CD14-positive monocyte (primary cell): ENCODE data around the gene LMNTD2. TPM values are rescaled to one million over a fixed set of nuclear protein-coding genes. Genes with fewer than 3 reads are reported as not detected.
A peak's percentile ranks its signal among the peaks of the same experiment; 100 is the strongest.

Experiments
- DNase-seq, 3 donors: peaks; one replicate each; pipeline ENCODE4 v3.0.0-alpha.2; 2011 to 2022
- H2AFZ ChIP-seq: 2 replicates; pipeline ENCODE4 v1.6.0; 2012; ENCODE audit warnings: mild to moderate bottlenecking, low read depth, low read length, inconsistent platforms; ENCODE audit not compliant: insufficient read depth, poor library complexity, severe bottlenecking
- H3K27ac ChIP-seq, 2 donors: 1 replicate in 1 of 2; 2 replicates in 1 of 2; pipeline ENCODE4 v1.5.1; 2012 to 2013; ENCODE audit warnings: low read length in 2 of 2, control low read depth in 1 of 2, inconsistent platforms in 1 of 2, low read depth in 1 of 2, mild to moderate bottlenecking in 1 of 2
- H3K27me3 ChIP-seq, 2 donors: one replicate each; pipeline versions ENCODE4 v1.6.0 to v1.6.1; 2011 to 2013; ENCODE audit warnings: low read length in 2 of 2; ENCODE audit not compliant: control insufficient read depth in 2 of 2, insufficient read depth in 2 of 2
- H3K36me3 ChIP-seq, 2 donors: replicated peaks in 1 of 2; 1 replicate in 1 of 2; 2 replicates in 1 of 2; pipeline versions ENCODE4 v1.5.1 to v1.6.1; 2012 to 2013; ENCODE audit warnings: low read length in 2 of 2, control low read depth in 1 of 2, inconsistent platforms in 1 of 2, mild to moderate bottlenecking in 1 of 2; ENCODE audit not compliant: insufficient read depth in 2 of 2, control insufficient read depth in 1 of 2
- H3K4me1 ChIP-seq, 2 donors: 1 replicate in 1 of 2; 2 replicates in 1 of 2; pipeline versions ENCODE4 v1.5.1 to v1.6.1; 2012 to 2013; ENCODE audit warnings: low read length in 2 of 2, control low read depth in 1 of 2, inconsistent platforms in 1 of 2, mild to moderate bottlenecking in 1 of 2, moderate library complexity in 1 of 2; ENCODE audit not compliant: insufficient read depth in 2 of 2, control insufficient read depth in 1 of 2
- H3K4me2 ChIP-seq: replicated peaks from 2 replicates; pipeline ENCODE3; 2012; ENCODE audit warnings: low read length, moderate library complexity, mild to moderate bottlenecking; ENCODE audit not compliant: poor library complexity, severe bottlenecking; ENCODE audit errors: extremely low read depth
- H3K4me3 ChIP-seq, 3 experiments: fragments of 200-600 bp in 1 of 3; sonication (generic) in 1 of 3; replicated peaks in 1 of 3; 1 replicate in 2 of 3; 2 replicates in 1 of 3; pipeline ENCODE4 v1.5.1; 2011 to 2013; ENCODE audit warnings: low read length in 3 of 3, mild to moderate bottlenecking in 3 of 3, control low read depth in 2 of 3, low read depth in 2 of 3, inconsistent platforms in 1 of 3, moderate library complexity in 1 of 3
- H3K79me2 ChIP-seq: 2 replicates; pipeline ENCODE4 v1.6.0; 2012; ENCODE audit warnings: mild to moderate bottlenecking, control low read depth, inconsistent platforms, low read length, moderate library complexity; ENCODE audit not compliant: insufficient read depth
- H3K9ac ChIP-seq: 2 replicates; pipeline ENCODE4 v1.6.0; 2017; ENCODE audit warnings: low read length, mild to moderate bottlenecking; ENCODE audit not compliant: insufficient read depth, poor library complexity, severe bottlenecking
- H3K9me3 ChIP-seq, 2 donors: replicated peaks in 1 of 2; 1 replicate in 1 of 2; 2 replicates in 1 of 2; pipeline versions ENCODE4 v1.5.1 to v1.6.1; 2012 to 2013; ENCODE audit warnings: low read length in 2 of 2, control low read depth in 1 of 2; ENCODE audit not compliant: control insufficient read depth in 1 of 2, insufficient read depth in 1 of 2
- H4K20me1 ChIP-seq: 2 replicates; pipeline ENCODE4 v1.6.0; 2012; ENCODE audit warnings: mild to moderate bottlenecking, low read length, control low read depth, moderate library complexity; ENCODE audit not compliant: insufficient read depth
- H3K27ac Mint-ChIP-seq, 7 donors: one replicate each; pipeline ENCODE4 v1.8.0; 2020; ENCODE audit warnings: mild to moderate bottlenecking in 7 of 7, mixed read lengths in 7 of 7, moderate library complexity in 6 of 7, inconsistent platforms in 2 of 7
- H3K27me3 Mint-ChIP-seq, 3 donors: one replicate each; pipeline ENCODE4 v1.8.0; 2021 to 2022; ENCODE audit warnings: low read depth in 3 of 3, mild to moderate bottlenecking in 3 of 3, mixed read lengths in 3 of 3, moderate library complexity in 3 of 3, inconsistent platforms in 1 of 3
- H3K36me3 Mint-ChIP-seq, 2 donors: one replicate each; pipeline ENCODE4 v1.8.0; 2020; ENCODE audit warnings: mixed read lengths in 2 of 2, inconsistent platforms in 1 of 2, mild to moderate bottlenecking in 1 of 2
- H3K4me1 Mint-ChIP-seq: one replicate; pipeline ENCODE4 v1.8.0; 2020; ENCODE audit warnings: mild to moderate bottlenecking, mixed read lengths
- H3K4me3 Mint-ChIP-seq, 2 donors: one replicate each; pipeline ENCODE4 v1.8.0; 2020; ENCODE audit warnings: mild to moderate bottlenecking in 2 of 2, mixed read lengths in 2 of 2, moderate library complexity in 1 of 2
- H3K9me3 Mint-ChIP-seq, 7 donors: one replicate each; pipeline ENCODE4 v1.8.0; 2020 to 2022; ENCODE audit warnings: mixed read lengths in 7 of 7, mild to moderate bottlenecking in 6 of 7, moderate library complexity in 6 of 7, inconsistent platforms in 2 of 7
- CTCF ChIP-seq: fragments of 200-600 bp; IDR thresholded peaks from one replicate; pipeline ENCODE4 v1.8.0; 2022; ENCODE audit warnings: antibody characterized with exemption, mild to moderate bottlenecking
- WGBS: methylation state at CpG from one replicate; pipeline ENCODE4 v1.1.5; 2013; ENCODE audit warnings: missing lambda C conversion rate; ENCODE audit not compliant: insufficient coverage; 5-methylcytosine and 5-hydroxymethylcytosine counted together
- intact Hi-C, 2 donors: fragments of 100-400 bp; cut with micrococcal nuclease; formaldehyde crosslinking; loops; one replicate each; pipeline versions ENCODE4 v1.15.0 to v1.15.1; 2023
- polyA plus RNA-seq, 3 donors: library from polyadenylated mRNA; depleted of rRNA in 1 of 3; unstranded in 2 of 3; stranded (reverse) in 1 of 3; fragments of 300-500 nt in 2 of 3; fragments of >200 nt in 1 of 3; fragmentation: Illumina TruSeq in 2 of 3; gene quantifications; 1 replicate in 2 of 3; 2 replicates in 1 of 3; pipeline ENCODE4 v1.2.3, GENCODE V29; 2012 to 2021

LMNTD2 gene
- polyA plus RNA-seq, 3 donors = 0.67 to 10.6 (median 1.2) TPM

GRCh38 chr11:592501-592900 is 32.0 kb upstream of the LMNTD2 start:
- Histone ChIP-seq H3K4me1 (peaks cover 12% of the 10 kb centered on the region in 2 donors), H3K9ac (no peak overlapping the region), H4K20me1 (peaks cover 65% of the 10 kb centered on the region), H3K36me3 (peaks cover 73 to 90% of the 10 kb centered on the region in 2 donors), H2AFZ (no peak overlapping the region), H3K79me2 (peaks cover 22% of the 10 kb centered on the region), H3K27me3 (no peaks in the 10 kb centered on the region), H3K4me3 (no peak overlapping the region), H3K9me3 (no peaks in the 10 kb centered on the region), H3K4me2 (no peak overlapping the region), H3K27ac (no peak overlapping the region)
- Mint-ChIP-seq H3K9me3 (no peaks in the 10 kb centered on the region), H3K4me3 (no peak overlapping the region), H3K36me3 (peaks cover 82 to 94% of the 10 kb centered on the region in 2 donors), H3K27ac (no peak overlapping the region), H3K4me1 (peaks cover 13% of the 10 kb centered on the region), H3K27me3 (peaks cover 0 to 2% (median 0%) of the 10 kb centered on the region in 3 donors)
- TF ChIP-seq CTCF = no peak
- no peak for DNase-seq
- 98% methylated on average over 22 of the region's 22 CpGs for WGBS
- intact Hi-C loops = no loop called here

- Mint-ChIP-seq H3K4me1 (peaks cover 25% of the 10 kb centered on the region), H3K9me3 (no peaks in the 10 kb centered on the region), H3K36me3 (peaks cover 82 to 94% of the 10 kb centered on the region in 2 donors), H3K27ac (peak overlapping the region in 1 of 7 donors; percentile 8), H3K27me3 (peaks cover 0 to 2% (median 0%) of the 10 kb centered on the region in 3 donors), H3K4me3 (no peak overlapping the region)
- Histone ChIP-seq H3K4me3 (no peak overlapping the region), H3K36me3 (peaks cover 71 to 91% of the 10 kb centered on the region in 2 donors), H3K27me3 (no peaks in the 10 kb centered on the region), H4K20me1 (peaks cover 67% of the 10 kb centered on the region), H3K27ac (no peak overlapping the region), H3K4me1 (peaks cover 23 to 24% of the 10 kb centered on the region in 2 donors), H2AFZ (no peak overlapping the region), H3K79me2 (peaks cover 25% of the 10 kb centered on the region), H3K4me2 (no peak overlapping the region), H3K9ac (no peak overlapping the region), H3K9me3 (no peaks in the 10 kb centered on the region)
- 88% methylated on average over 7 of the region's 11 CpGs for WGBS
- TF ChIP-seq CTCF = no peak
- intact Hi-C loops = no loop called here
- no peak for DNase-seq
Observed at GRCh38 chr11:590997-591396, 30.5 kb upstream of the LMNTD2 start.
